ENCODE measurements around the gene CORO2B.
"Not testable (repeated sequence)": the region's sequence is repeated elsewhere in the genome, so short reads cannot be mapped to it uniquely, and the experiment has no call there.

The CORO2B gene

DNA sequence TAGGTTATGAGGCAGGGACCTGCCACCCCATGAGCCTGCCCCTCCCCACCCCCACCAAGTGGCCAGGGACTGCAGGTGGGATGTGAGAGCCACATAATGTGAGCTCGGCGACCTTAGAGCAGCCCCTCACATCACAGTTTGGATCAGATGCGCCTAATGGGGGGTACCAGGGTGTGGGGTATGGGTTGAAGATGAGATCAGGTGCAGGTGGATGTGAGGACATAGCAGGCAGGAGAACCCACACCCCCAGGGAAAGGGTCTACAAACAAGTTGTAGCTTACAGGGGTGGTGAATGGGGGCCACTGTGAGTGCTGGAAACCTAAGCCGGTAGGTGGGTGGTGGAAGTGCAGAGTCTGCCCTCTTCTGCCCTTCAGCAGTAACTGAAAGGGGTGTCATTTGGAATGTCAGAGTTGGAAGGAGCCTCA lies 94.0 kb downstream of the CORO2B start:
- peak in 17 of 42 donors; percentile 12 to 63 (median 42) for DNase-seq
- intact Hi-C loops (cut with DNase I) = loop anchor here (10.0 kb wide), 2 partner anchors 202 to 368 kb away; no protein-coding TSS in a partner anchor

DNA sequence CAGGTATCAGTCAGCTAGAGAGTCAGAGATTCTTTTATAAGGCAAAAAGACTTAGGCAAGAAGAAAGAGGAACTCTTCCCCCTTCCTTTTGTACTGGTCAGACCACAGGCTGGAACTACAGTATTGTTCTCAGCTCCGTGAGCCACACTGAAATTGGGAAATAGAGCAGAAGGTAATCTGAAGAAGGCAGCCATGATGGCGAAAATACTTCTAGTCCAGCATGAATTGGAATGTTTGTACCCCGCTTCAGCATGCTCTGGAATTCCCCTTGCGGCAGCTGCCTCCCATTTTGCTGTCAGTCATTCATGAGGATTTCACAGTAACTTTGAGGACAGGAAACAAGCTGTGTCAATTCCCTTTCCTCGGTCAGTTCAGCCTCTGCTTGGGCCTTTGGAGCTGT lies 96.2 kb downstream of the CORO2B start:
- peak in 14 of 42 donors; percentile 4 to 31 (median 13) for DNase-seq
- intact Hi-C loops (cut with DNase I) = loop anchor here (2.0 to 10.0 kb wide), 3 partner anchors 116 to 370 kb away; no protein-coding TSS in a partner anchor

DNA sequence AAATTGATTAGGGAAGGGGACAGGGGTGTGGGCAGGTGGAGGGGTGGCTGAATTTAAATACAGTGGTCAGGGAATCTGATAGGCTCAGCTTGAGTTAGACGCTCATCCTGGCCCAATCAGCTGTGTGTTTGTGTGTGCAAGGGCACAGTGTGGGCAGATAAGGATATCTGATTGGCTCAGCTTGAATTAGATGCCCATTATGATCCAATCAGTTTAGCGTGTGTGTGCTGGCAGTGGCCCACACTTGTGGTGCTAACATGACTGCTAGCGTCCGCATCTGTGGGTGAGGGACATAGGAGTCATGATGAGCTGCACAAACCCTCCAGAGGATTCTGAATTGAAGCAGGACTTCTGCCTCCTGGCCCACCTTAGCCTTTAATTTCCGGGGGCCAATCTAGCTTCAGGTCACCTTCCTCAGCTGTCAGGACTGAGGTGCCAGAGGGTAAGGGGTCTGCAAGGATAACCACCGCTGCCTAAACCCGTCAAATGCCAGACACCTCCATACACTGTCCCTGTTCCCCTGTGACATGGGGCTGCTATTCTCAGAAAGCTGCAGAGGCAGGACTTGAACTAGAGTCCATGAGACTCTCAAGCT lies 97.3 kb downstream of the CORO2B start:
- intact Hi-C loops (cut with DNase I) = loop anchor here (10.0 kb wide), 2 partner anchors 199 to 371 kb away; no protein-coding TSS in a partner anchor
- DNase-seq = peak in 14 of 42 donors; percentile 9 to 55 (median 28)

DNA sequence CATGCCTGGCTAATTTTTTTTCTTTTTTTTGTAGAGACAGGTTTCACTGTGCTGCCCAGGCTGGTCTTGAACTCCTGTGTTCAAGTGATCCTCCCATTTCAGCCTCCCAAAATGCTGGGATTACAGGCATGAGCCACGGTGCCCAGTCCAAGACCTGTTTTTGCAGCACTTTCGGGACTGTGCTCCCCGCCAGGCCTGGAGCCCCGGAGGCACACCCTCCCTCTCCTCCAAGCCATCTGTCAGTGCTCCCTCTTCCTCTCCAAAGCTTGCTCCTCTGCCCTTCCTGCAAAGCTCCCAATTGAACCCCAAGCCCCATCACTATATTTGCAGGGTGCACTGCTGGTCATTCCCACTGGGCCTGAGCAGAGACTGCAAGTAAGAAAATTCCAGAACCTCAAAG lies 98.1 kb downstream of the CORO2B start:
- intact Hi-C loops (cut with DNase I) = loop anchor here (10.0 kb wide), 2 partner anchors 198 to 372 kb away; no protein-coding TSS in a partner anchor
- DNase-seq = peak in 10 of 42 donors; percentile 2 to 33 (median 8)

DNA sequence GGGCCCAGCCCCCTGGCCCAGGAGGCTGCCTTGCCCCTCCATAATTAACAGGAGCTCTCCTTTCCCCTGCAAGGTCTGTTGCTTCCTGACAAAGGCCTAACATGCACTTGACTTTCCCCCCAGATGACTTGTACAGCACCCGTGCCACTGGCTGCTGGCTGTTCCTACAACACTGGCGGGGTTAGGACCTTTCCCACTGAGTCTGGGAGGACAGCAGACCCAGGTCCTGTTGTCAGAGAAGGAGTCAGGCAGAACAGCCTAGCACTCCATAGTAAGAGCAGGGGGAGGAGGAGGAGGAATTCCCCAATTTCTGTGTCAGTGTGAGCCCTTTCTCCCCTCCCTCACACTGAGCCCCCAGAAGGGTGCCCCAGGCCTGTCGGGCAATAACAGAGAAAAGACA lies 99.2 kb downstream of the CORO2B start:
- intact Hi-C loops (cut with DNase I) = loop anchor here (10.0 kb wide), 2 partner anchors 197 to 373 kb away; no protein-coding TSS in a partner anchor
- DNase-seq = peak in 11 of 42 donors; percentile 6 to 29 (median 18)

DNA sequence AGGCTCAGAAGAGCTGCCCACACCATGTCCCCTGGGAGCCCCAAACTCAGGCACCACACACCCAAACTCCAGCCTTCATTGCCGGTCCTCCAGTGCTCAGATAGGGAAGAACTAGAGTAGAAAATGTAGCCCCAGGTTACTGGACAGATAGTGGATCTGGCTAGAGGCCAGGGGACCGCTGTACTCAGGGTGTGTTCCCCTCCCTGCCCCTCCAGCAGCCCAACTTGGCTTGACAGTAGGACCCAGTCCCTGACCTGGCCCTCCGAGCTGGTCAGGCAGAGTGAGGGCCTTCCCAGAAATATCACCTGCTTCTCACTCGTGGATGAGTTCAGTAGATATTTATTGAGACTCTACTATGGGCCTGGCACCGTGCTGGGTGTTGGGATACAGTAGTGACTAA lies 100.0 kb downstream of the CORO2B start:
- DNase-seq = peak in 11 of 42 donors; percentile 6 to 39 (median 17)
- intact Hi-C loops (cut with DNase I) = loop anchor here (10.0 kb wide), 2 partner anchors 196 to 374 kb away; no protein-coding TSS in a partner anchor

DNA sequence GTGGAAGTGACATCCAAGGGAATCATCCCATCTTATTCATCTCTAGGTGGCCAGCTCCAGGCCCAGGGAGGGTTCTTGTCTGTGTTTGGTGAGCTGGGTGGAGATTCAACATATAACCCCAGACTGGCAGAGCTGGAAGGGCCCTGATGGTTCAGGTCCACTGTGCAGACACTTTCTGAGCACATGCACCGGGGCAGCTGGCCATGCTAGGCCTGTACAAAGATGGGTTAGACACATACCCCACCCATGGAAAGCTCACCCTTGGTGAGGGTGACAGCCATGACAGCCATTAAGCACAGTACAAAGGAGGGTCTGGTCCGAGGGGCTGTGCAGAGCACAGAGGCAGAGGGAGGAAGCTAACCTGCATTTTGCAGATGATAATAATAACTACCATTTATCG lies 100.4 kb downstream of the CORO2B start:
- peak in 10 of 42 donors; percentile 9 to 43 (median 28) for DNase-seq
- intact Hi-C loops (cut with DNase I) = loop anchor here (10.0 kb wide), 2 partner anchors 196 to 374 kb away; no protein-coding TSS in a partner anchor

DNA sequence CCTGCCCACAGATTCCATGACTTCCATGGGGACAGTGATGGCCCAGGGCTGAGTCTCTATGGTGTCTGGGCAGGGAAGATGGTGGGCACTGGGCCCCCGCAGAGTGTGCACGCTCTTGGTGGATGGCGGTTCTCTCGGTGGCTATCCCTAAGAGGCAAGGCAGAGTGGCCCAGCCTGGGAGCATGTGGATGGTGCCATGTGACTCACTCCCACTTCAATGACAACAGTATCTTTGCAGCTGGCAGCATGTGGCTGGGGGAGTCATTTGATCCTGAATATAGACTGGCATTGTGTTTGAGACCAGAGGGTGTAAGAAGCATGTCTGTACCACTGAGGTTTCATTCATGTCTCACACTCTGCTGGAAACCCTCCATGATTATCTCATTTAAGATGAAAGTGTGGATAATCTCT lies 101.2 kb downstream of the CORO2B start:
- intact Hi-C loops (cut with DNase I) = loop anchor here (10.0 kb wide), 2 partner anchors 195 to 375 kb away; no protein-coding TSS in a partner anchor
- peak; percentile 45 to 96 (median 88) for DNase-seq

DNA sequence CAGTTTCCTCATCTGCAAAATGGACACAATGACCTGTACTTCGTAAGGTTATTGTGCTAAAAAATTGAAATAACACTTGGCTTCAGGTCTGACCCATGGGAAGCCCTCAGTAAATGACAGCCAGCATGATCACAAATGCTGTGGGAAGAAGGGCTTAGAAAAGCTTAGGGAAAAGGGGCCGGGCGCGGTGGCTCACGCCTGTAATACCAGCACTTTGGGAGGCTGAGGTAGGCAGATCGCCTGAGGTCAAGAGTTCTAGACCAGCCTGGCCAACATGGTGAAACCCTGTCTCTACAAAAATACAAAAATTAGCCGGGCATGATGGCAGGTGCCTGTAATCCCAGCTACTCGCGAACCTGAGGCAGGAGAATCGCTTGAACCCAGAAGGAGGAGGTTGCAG lies 102.0 kb downstream of the CORO2B start:
- DNase-seq = peak in 7 of 42 donors; percentile 1 to 16 (median 7)
- intact Hi-C loops (cut with DNase I) = not testable (repeated sequence)

DNA sequence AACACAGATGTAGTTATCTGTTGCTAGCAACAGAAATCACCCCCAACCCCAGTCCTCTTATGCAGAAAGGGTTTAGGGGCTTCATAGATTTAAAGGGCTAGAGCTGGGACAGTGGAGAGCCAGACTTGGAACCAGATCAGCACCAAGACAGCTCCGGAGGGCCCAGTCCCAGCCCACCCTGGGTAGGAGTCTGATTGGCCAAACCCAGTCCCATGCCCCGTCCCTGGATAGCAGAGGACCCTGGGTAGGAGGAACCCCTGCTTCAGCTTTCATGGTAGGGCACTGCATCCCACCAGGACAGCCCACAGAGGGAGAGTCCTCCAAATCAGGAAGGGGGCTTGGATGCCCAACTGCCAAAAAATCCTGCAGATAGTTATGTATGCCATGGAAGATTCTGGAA lies 103.0 kb downstream of the CORO2B start:
- peak in 9 of 42 donors; percentile 4 to 32 (median 16) for DNase-seq
- intact Hi-C loops (cut with DNase I) = no loop called here

DNA sequence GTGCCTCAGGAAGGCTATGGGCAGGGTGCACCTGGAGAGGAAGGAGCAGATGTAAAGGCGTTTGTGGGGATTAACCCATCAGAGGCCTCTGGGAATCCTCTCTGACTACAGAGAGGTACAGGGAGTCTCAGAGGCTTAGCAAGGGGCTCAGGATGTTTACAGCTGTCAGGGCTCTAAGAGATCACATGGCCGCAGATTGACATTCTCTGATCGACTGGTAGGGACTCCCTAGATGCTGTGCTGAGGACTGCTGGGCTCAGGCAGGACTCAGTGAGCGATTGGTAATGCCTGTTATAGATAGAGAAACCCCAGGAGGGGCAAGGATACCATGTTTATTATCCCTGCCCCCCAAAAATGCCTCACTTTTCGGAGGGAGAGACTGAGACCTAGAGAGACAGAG lies 103.5 kb downstream of the CORO2B start:
- intact Hi-C loops (cut with DNase I) = no loop called here

DNA sequence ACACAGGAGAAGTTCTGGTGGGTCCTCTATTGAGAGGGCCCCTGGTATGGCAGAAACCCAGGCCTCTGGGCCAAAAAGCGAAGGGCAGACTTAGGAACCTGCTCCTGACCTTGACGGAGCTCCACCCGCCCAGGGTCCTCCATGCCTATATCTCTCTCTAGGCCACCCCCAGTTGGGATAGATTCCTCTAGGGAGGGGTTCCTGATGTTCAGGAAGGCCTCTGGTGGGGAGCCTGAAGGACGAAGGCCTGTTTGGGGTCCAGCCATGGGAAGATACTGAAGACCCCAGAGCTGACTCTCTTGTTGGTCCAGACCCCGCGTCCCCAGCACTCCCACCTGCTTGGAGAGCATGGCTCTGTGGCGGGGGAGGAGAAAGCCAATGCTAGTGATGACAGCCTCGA lies 104.2 kb downstream of the CORO2B start:
- intact Hi-C loops (cut with DNase I) = no loop called here

More for the DNA sequence above, 103.5 kb downstream of the CORO2B start:
- DNase-seq = peak in 14 of 42 donors; percentile 5 to 58 (median 26)

DNA sequence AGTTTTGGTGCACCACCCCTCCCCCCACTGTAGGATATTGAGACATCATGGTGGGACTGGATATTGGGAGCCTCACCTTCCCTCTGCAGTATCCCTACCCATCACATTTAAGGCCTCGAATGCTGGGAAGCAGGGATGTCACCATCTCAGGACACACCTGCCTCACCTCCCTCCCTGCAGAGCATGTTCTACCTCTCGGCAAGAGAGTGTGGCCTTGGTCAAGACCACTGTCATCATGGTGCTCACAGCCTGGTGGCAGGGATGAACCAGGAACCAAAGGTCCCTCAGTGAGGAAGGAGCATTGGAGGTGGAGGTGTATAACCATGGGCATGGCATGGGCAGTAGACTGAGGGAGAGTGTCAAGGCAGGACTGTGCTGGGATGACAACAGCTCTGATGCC lies 104.8 kb downstream of the CORO2B start:
- peak in 6 of 42 donors; percentile 5 to 19 (median 9) for DNase-seq
- intact Hi-C loops (cut with DNase I) = no loop called here

More for the DNA sequence above, 104.2 kb downstream of the CORO2B start:
- DNase-seq = peak in 8 of 42 donors; percentile 2 to 32 (median 10)

DNA sequence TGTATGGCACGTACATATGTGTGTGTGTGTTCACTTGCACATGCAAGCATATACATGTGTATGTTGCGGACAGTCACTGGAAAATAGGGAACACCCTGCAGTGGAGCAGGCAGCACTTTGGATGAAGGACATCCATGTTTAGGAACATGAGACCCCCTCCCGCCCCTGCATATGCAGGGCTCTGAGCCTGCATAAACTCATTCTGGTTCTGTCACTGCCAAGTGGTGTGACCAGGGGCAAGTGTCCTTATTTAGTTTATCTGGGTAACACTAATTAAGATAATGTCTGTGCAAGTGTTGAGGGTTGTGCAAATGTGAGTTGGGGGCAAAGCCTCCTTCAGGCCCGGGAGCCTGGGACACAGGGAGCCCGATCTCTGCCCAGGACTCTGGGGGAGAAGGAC lies 105.7 kb downstream of the CORO2B start:
- intact Hi-C loops (cut with DNase I) = no loop called here
- peak in 7 of 42 donors; percentile 1 to 19 (median 8) for DNase-seq

DNA sequence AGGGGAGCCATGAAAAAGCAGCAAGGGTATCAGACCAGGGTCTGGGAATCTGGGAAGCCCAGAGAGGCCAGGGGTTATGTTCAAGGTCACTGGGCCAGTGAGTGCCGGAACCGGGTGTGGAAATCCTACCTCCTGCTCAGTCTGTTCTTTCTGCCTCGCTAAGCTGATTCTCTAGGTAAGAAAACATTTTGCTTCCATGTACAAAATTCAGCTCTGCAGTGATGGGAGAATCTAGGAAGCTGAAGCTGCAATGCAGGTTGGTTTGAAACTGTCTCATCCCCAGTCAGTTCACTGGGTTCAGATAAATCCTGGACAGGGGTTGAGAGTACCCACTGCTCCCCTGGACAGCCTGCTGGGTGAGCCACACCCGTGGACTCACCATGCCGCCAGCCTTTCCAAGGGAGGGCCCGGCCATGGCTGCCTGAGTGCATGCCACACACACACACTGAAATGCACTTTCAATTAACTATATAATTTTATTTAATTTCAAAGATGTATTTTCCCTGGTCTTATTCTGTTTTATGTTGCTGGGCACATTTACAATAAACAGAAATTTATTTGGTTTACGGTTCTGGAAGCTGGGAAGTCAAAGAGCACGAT lies 108.4 kb downstream of the CORO2B start:
- intact Hi-C loops (cut with DNase I) = no loop called here
- peak in 8 of 42 donors; percentile 1 to 27 (median 9) for DNase-seq

DNA sequence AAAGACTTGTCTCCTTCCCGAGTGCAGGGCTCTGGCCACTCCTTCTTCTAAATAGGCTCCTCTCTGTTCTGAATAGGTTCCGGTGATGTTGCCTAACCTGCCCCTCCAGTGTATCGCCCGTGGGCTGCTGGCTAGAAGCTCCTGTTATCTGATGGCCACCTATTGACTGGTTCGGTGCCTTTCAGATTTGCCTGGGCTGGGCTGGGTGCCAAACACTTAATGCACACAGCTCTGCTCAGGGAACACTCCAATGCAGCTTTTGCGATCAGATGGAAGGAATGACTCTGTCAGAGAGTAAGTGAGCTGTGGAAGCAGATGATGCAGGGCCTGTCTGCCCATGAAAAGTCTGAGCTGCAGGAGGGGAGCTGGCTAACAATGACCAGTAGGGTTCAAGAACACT lies 112.9 kb downstream of the CORO2B start:
- intact Hi-C loops (cut with DNase I) = no loop called here
- peak in 8 of 42 donors; percentile 19 to 55 (median 34) for DNase-seq

DNA sequence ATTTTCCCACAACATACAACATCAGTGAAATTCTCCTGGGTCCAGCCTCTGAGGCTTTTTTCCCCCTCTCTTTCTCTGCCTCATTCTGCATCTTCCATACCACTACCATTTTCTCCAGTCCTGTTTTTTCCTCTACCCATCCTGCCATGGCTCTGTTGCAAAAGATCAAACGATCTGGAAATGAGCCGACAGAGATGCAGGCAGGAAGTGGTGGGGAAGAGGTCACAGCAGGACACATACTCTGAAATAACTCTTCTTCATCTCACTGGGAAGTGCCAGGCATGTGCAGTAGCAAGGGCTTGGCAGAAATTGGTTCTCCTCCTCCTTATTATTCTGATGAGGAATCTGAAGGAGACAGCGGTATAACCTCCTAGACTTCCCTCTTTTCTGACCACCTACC lies 114.3 kb downstream of the CORO2B start:
- DNase-seq = peak in 1 of 42 donors; percentile 24
- intact Hi-C loops (cut with DNase I) = no loop called here

DNA sequence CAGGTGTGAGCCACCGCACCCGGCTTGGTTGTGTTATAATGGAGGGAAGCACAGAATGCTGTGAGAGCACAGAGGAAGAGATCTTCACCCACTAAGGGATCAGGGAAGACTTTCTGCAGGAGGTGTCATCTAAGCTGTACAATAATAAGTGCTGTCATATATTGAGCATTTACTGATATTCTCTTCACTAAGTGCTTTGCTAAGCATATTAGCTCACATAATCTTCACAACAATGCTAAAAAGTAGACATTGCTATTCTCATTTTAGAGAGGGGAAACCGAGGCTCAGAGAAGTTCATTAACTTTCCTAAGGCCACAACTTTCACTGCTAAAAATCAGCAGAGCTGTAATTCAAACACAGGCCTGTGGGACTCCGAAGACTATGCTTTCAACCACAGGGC lies 115.3 kb downstream of the CORO2B start:
- no peak for DNase-seq
- intact Hi-C loops (cut with DNase I) = no loop called here

DNA sequence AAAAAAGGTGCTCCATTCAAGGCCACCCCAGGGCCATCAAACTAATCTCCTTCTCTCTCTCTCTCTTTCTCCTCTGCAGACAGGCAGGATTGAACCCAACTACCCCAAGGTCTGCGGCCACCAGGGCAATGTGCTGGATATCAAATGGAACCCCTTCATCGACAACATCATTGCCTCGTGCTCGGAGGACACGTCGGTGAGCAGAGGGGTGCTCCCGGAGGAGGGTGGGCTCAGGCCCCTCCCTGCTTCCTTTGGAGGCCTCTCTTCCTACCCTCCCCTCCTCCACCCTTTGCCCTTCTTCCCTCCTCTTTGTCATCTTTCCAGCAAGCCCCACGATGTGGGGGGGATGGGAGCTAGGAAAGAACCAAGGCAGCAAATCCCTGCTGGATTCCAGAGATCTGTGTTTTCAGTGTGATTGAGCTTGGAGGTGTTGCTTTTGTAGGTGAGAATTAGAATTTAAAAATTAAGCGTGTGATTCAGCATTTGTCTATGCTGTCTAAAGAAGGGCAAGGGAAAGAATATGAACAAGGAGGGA lies 116.3 kb downstream of the CORO2B start:
- DNase-seq = peak in 23 of 42 donors; percentile 24 to 70 (median 55)
- intact Hi-C loops (cut with DNase I) = no loop called here

Measured in head of caudate nucleus (tissue), 42 donors.